Head of caudate nucleus (tissue), 42 donors: ENCODE data around the gene HTR2B.
"Not testable (repeated sequence)": the region's sequence is repeated elsewhere in the genome, so short reads cannot be mapped to it uniquely, and the experiment has no call there.

Experiments
- DNase-seq, 42 donors: peaks; one replicate each; pipeline versions ENCODE4 v3.0.0 to v3.0.0-alpha.2; 2020 to 2021; ENCODE audit warnings: mixed read lengths in 7 of 42
- intact Hi-C: fragments of 100-400 bp; cut with DNase I; formaldehyde crosslinking; loops from one replicate; pipeline ENCODE4 v1.15.0; 2022

HTR2B gene

GRCh38 chr2:231124838-231125568 lies at the start of gene HTR2B:
Gene HTR2B, minus strand, starts transcription at chr2:231125042. Its CDS starts 1,278 bp downstream, at chr2:231123764.
- intact Hi-C loops: no loop called here
- peak in 12 of 42 donors; percentile 12 to 55 (median 28) for DNase-seq

DNA sequence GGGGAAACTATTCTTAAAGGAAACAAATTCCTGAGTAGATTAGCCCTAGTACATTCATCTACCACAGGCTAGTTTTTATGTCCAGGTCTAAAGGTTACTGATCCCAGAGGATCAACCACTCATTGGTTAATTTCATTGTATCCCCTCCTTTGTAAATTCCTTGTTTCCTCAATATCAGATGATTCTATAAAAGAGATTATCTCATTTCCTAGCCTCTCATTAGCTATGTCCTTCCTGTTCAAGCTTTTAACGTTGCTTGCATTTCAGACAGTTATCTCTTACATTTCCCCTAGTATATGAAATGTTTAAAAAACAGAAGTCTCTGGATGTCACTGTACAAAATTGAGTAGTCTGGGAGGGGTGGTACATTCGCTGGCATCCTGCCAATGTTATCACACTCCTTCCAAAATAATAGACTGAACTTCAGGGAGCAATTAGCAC lies 49.4 kb upstream of the HTR2B start:
- intact Hi-C loops: no loop called here
- DNase-seq: no peak

- peak in 6 of 42 donors; percentile 12 to 39 (median 22) for DNase-seq
- intact Hi-C loops: no loop called here
These were observed 47.2 kb upstream of the HTR2B start for GRCh38 chr2:231172025-231172424.

GRCh38 chr2:231170055-231170454 lies 45.2 kb upstream of the HTR2B start:
- intact Hi-C loops: no loop called here
- no peak for DNase-seq

- intact Hi-C loops: no loop called here
- DNase-seq: no peak
These were observed 44.6 kb upstream of the HTR2B start for GRCh38 chr2:231169488-231169887.

GRCh38 chr2:231168460-231169139 lies 43.8 kb upstream of the HTR2B start:
- intact Hi-C loops: no loop called here
- no peak for DNase-seq

DNA sequence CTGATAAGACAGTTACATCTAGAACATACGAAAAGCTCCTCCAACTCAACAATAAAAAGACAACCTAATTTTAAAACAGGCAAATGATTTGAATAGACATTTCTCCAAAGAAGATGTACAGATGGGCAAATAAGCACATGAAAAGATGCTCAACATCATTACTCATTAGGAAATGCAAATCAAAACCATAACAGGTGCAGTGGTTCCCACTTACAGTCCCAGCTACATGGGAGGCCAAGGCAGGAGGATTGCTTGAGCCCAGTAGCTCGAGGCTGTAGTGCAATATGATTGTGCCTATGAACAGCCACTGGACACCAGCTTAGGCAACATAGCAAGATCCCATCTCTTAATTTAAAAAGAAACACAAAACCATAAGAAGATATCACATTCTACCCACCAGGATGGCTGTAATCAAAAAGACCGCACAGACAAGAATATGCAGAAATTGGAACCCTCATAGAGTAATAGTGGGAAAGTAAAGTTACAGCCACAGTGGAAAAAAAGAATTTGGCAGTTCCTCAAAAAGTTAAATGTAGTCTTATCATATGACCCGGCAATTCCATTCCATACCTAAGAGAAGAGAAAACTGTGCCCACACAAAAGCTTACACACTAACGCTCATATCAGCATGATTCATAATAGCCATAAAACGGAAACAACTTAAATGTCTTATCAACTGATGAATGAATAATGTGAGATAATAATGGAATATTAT lies 43.1 kb upstream of the HTR2B start:
- intact Hi-C loops: no loop called here
- no peak for DNase-seq

DNA sequence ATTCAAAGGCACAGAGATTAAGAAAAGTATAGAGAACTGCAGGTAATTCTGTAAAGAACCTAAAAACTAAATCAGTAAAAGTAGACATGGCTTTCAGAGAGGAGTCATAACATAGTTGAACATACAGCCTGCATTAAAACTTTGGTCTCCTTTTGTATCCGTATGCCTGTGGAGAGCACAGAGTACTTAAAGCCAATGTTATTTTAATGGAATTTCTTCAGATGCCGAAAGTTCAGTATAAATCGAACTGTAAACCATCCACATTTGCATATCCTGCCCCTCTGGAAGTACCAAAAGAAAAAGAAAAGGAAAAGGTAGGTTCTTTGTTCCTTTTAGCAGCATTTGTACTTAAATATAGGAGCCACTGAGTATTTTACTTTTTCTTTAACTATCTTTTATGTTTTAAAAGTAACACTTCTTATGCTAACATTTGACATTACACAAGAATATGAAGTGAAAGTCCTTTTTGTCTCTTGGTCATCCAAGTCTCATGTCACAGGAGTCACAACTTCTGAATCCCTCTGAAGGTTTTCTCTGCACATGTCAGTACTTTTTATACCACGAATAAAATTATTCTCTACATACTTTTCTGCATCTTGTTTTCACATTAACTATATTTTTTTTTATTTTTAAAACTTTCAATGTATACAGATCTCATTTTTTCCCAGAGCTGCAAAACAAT lies 38.7 kb upstream of the HTR2B start:
- intact Hi-C loops: no loop called here
- no peak for DNase-seq

- DNase-seq: no peak
- intact Hi-C loops: no loop called here
These were observed 38.2 kb upstream of the HTR2B start for GRCh38 chr2:231163011-231163410.

DNA sequence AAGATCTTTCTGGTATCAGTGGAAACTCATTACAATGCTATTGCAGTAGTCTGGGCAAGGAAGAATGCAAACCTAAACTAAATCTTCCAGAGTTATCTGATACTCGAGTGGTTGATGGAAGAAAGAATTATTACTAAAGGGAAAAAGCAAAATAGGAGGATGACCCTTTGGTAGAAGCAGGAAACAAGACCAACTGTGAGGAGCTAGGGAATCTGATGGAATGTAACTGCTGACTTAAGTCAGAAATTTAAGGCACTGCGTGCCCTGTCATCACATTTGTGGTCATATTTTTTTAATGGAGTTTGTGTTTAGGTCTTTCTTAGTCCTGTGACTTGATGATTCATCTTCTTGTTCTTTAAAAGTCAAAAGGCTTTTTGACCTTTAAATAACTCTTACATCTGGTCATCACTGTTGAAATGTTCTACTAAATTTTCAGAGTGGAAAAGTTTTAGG lies 37.1 kb upstream of the HTR2B start:
- no peak for DNase-seq
- intact Hi-C loops: no loop called here

GRCh38 chr2:231161252-231161839 lies 36.5 kb upstream of the HTR2B start:
- intact Hi-C loops: no loop called here
- DNase-seq: no peak

DNA sequence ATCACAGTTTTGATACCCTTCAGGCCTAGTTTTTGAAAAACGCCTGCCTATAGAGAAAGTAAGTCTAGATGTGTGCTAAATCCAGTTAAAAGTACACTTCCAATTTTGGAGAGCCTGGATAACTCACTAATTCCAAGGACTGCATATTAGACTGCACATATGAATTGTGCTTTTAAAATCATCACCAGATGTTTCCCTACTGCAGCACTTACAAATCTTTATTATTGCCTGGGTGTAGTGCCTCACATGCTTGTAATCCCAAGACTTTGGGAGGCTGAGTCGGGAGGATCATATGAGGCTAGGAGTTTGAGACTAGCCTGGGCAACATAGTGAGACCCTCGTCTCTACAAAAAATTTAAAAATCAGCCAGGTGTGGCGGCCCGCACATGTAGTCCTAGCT lies 35.9 kb upstream of the HTR2B start:
- no peak for DNase-seq
- intact Hi-C loops: no loop called here

DNA sequence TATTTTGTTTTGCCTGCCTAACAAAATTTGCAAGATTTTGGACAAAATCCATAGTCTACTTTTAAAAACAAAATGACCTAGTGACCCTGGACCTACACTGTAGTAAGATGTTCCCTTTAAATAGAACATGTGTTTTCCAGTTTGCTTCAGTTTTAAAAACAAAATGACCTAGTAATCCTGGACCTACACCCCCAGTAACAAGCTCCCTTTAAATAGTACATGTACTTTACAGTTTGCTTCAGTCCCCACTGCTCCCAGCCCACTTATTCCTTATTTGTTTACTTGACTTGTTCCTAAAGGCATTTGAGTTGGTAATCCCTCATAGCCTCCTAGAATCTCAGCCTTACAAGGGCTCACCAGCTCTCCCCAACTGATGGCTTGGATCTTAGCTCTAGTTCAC lies 34.5 kb upstream of the HTR2B start:
- no peak for DNase-seq
- intact Hi-C loops: no loop called here

- intact Hi-C loops: no loop called here
These were observed 28.1 kb upstream of the HTR2B start for GRCh38 chr2:231152800-231153557.

DNA sequence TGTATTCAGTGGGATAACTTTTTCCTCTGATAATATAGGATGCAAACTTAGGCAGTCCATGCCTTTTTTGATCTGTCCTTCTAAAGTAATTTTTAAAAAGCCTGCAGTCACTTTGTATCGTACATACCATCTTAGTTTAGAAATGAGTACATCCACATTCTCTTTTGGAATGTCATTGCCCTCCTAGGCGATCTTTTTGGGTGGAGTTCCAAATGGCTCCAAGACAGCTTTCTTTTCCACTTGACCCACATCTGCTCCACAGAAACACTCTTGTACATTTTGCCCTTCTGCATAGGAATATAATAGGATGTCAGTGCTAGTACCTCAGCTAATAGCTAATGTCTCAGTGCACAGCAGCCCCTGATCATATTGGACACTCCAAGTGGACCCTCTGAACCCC lies 21.8 kb upstream of the HTR2B start:
- DNase-seq: no peak
- intact Hi-C loops: no loop called here

More at GRCh38 chr2:231152800-231153557, 28.1 kb upstream of the HTR2B start:
- DNase-seq: no peak

GRCh38 chr2:231144896-231145295 lies 20.1 kb upstream of the HTR2B start:
- intact Hi-C loops: no loop called here
- DNase-seq: no peak

DNA sequence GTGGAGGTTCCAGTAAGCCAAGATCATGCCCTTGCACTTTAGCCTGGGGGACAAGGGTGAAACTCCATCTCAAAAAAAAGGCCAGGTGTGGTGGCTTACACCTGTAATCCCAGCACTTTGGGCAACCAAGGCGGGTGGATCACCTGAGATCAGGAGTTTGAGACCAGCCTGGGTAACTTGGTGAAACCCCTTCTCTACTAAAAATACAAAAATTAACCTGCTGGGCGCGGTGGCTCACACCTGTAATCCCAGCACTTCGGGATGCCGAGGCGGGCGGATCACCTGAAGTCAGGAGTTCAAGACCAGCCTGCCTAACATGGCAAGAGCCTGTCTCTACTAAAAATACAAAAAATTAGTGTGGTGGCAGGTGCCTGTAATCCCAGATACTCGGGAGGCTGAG lies 16.0 kb upstream of the HTR2B start:
- DNase-seq, intact Hi-C loops: not testable (repeated sequence)

DNA sequence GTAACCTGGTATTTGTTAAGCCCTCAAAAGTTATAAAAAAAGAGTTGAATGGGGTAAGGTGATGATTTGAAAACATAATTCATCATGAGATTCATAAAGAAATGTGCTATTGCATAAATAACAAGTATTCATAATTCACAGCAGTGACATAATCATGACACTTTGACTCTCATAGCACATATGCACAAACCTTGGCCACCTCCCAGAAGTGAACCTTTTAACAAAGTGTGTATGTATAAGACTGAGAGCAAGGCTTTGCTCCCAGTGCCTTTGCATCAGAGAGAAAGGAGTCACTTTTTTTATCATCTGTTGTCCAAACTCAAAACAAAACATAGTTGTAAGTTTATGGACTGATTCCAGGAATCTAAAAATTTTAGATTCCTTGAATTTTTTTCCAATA lies 15.0 kb upstream of the HTR2B start:
- no peak for DNase-seq
- intact Hi-C loops: no loop called here
